GM23338 (cell line): Measurements from ENCODE around the gene SYNPO2. TPM values are rescaled to one million over a fixed set of nuclear protein-coding genes. Genes with fewer than 3 reads are reported as not detected.

Source experiments
- ATAC-seq: fragments of 200-7000 bp; cut with Tn5 transposase; 3 replicates; pipeline ENCODE4 v1.9.1; 2020
- DNase-seq: peaks from one replicate; pipeline ENCODE4 v3.0.0-alpha.2; 2015; ENCODE audit warnings: low spot score
- H2AFZ ChIP-seq: fragments of 200-600 bp; sonication (generic); 2 replicates; pipeline ENCODE4 v1.8.0; 2016; ENCODE audit warnings: antibody characterized with exemption, mild to moderate bottlenecking, moderate library complexity
- H3F3A ChIP-seq: fragments of 200-600 bp; sonication (generic); replicated peaks from 2 replicates; pipeline ENCODE4 v1.8.0; 2017; ENCODE audit warnings: antibody characterized with exemption, mixed run types, low read depth
- H3K27ac ChIP-seq: fragments of 200-600 bp; sonication (generic); 2 replicates; pipeline ENCODE4 v1.6.1; 2016; ENCODE audit warnings: low read depth
- H3K27me3 ChIP-seq: fragments of 200-600 bp; sonication (generic); 2 replicates; pipeline ENCODE4 v1.8.0; 2016; ENCODE audit warnings: mild to moderate bottlenecking, mixed run types, moderate library complexity; ENCODE audit not compliant: insufficient read depth
- H3K36me3 ChIP-seq: fragments of 200-600 bp; sonication (generic); 2 replicates; pipeline ENCODE4 v1.8.0; 2016; ENCODE audit warnings: mild to moderate bottlenecking; ENCODE audit not compliant: insufficient read depth
- H3K4me1 ChIP-seq: fragments of 200-600 bp; sonication (generic); 2 replicates; pipeline ENCODE4 v1.8.0; 2016; ENCODE audit warnings: mild to moderate bottlenecking, moderate library complexity; ENCODE audit not compliant: insufficient read depth
- H3K4me2 ChIP-seq: fragments of 200-600 bp; sonication (generic); 2 replicates; pipeline ENCODE4 v1.7.1; 2017; ENCODE audit warnings: mixed run types
- H3K4me3 ChIP-seq: fragments of 200-600 bp; sonication (generic); 2 replicates; pipeline ENCODE4 v1.6.1; 2016; ENCODE audit warnings: mixed run types
- H3K79me2 ChIP-seq: fragments of 200-600 bp; sonication (generic); replicated peaks from 2 replicates; pipeline ENCODE4 v1.8.0; 2017; ENCODE audit warnings: mild to moderate bottlenecking; ENCODE audit not compliant: insufficient read depth
- H3K9me2 ChIP-seq: fragments of 200-600 bp; sonication (generic); 2 replicates; pipeline ENCODE4 v1.8.0; 2017; ENCODE audit not compliant: insufficient read depth
- H4K20me1 ChIP-seq: fragments of 200-600 bp; sonication (generic); replicated peaks from 2 replicates; pipeline ENCODE4 v1.8.0; 2017; ENCODE audit warnings: mild to moderate bottlenecking; ENCODE audit not compliant: insufficient read depth
- H3K27ac Mint-ChIP-seq: 2 replicates; pipeline ENCODE4 v1.8.0; 2020; ENCODE audit warnings: inconsistent platforms, mild to moderate bottlenecking, moderate library complexity, mixed read lengths
- H3K27me3 Mint-ChIP-seq: 3 replicates; pipeline ENCODE4 v1.8.0; 2022; ENCODE audit warnings: low read depth, mild to moderate bottlenecking, moderate library complexity, mixed read lengths, inconsistent platforms; ENCODE audit not compliant: insufficient read depth, poor library complexity
- H3K36me3 Mint-ChIP-seq: 3 replicates; pipeline ENCODE4 v1.8.0; 2021; ENCODE audit warnings: low read depth, mild to moderate bottlenecking, inconsistent platforms, moderate library complexity, mixed read lengths
- H3K4me1 Mint-ChIP-seq: 3 replicates; pipeline ENCODE4 v1.8.0; 2020; ENCODE audit warnings: mild to moderate bottlenecking, inconsistent platforms, mixed read lengths
- H3K4me3 Mint-ChIP-seq: 3 replicates; pipeline ENCODE4 v1.8.0; 2021; ENCODE audit warnings: moderate library complexity, mild to moderate bottlenecking, inconsistent platforms, mixed read lengths
- H3K9me3 Mint-ChIP-seq: 3 replicates; pipeline ENCODE4 v1.8.0; 2020; ENCODE audit warnings: moderate library complexity, mild to moderate bottlenecking, inconsistent platforms, mixed read lengths
- CTCF ChIP-seq, 2 experiments: fragments of 200-600 bp in 1 of 2; sonication (generic) in 1 of 2; conservative IDR thresholded peaks; 2 replicates each; pipeline versions ENCODE4 v1.5.1 to v1.6.1; 2016 to 2017; ENCODE audit warnings: antibody characterized with exemption in 2 of 2, low read depth in 2 of 2, mild to moderate bottlenecking in 2 of 2, moderate library complexity in 1 of 2
- ETS1 ChIP-seq: IDR thresholded peaks from 2 replicates; pipeline ENCODE4 v1.6.1; 2016; ENCODE audit warnings: antibody characterized with exemption
- EZH2 ChIP-seq: fragments of 200-600 bp; sonication (generic); IDR thresholded peaks from one replicate; pipeline ENCODE4 v1.8.0; 2017; ENCODE audit warnings: antibody characterized with exemption, mild to moderate bottlenecking, low read depth; ENCODE audit not compliant: unreplicated experiment
- JUNB ChIP-seq: IDR thresholded peaks from one replicate; pipeline ENCODE4 v1.6.1; 2016; ENCODE audit warnings: antibody characterized with exemption; ENCODE audit not compliant: unreplicated experiment
- NANOG ChIP-seq: IDR thresholded peaks from 2 replicates; pipeline ENCODE4 v1.6.1; 2016; ENCODE audit warnings: antibody characterized with exemption, borderline replicate concordance
- REST ChIP-seq: IDR thresholded peaks from one replicate; pipeline ENCODE4 v1.6.1; 2018; ENCODE audit warnings: antibody characterized with exemption; ENCODE audit not compliant: unreplicated experiment
- STAT1 ChIP-seq: IDR thresholded peaks from one replicate; pipeline ENCODE4 v1.6.1; 2016; ENCODE audit warnings: antibody characterized with exemption; ENCODE audit not compliant: unreplicated experiment
- ZNF114 ChIP-seq: fragments of 250-450 bp; sonication (Bioruptor Pico); IDR thresholded peaks from 2 replicates; pipeline ENCODE4 v1.5.0; 2020; ENCODE audit warnings: mild to moderate bottlenecking, moderate library complexity
- ZNF331 ChIP-seq: fragments of 250-450 bp; sonication (Bioruptor Pico); IDR thresholded peaks from 2 replicates; pipeline ENCODE4 v1.5.0; 2020; ENCODE audit warnings: low read depth, mild to moderate bottlenecking, moderate library complexity
- polyA plus RNA-seq: library from polyadenylated mRNA; unstranded; fragments of >200 nt; fragmentation: Nextera tagmentation; extraction: Ambion mirVana; gene quantifications from 2 replicates; pipeline ENCODE4 v1.2.1, GENCODE V29; 2016
- total RNA-seq: library from RNA; depleted of rRNA; stranded (reverse); fragments of >200 nt; shearing (Covaris generic); gene quantifications from 2 replicates; pipeline ENCODE4 v1.2.3, GENCODE V29; 2014

The SYNPO2 gene
- total and polyA plus RNA-seq, 2 experiments from 2014 or later: 2.1 to 3.4 TPM

- H3K36me3 ChIP-seq: no peaks in the 10 kb centered on the region
- Mint-ChIP-seq H3K36me3 (no peaks in the 10 kb centered on the region), H3K27ac (no peak overlapping the region), H3K9me3 (no peaks in the 10 kb centered on the region), H3K4me1 (peaks cover 9% of the 10 kb centered on the region), H3K27me3 (peaks cover 2% of the 10 kb centered on the region), H3K4me3 (no peak overlapping the region)
- no peak overlapping the region for H3K4me3 ChIP-seq
- H3K9me2 ChIP-seq: no peaks in the 10 kb centered on the region; the same call in 1 of the 2 replicates
- no peaks in the 10 kb centered on the region for H3K79me2 ChIP-seq
- H3K27ac ChIP-seq: no peak overlapping the region
- H3K4me2 ChIP-seq: no peak overlapping the region
- DNase-seq (no peak), ATAC-seq (no peak)
- H3F3A ChIP-seq: no peaks in the 10 kb centered on the region
- H3K4me1 ChIP-seq: peaks cover 5% of the 10 kb centered on the region
- no peak for TF ChIP-seq ZNF114 (CRISPR knock-in tag)
- no peak for TF ChIP-seq ETS1
- no peak for TF ChIP-seq EZH2
- no peak for TF ChIP-seq NANOG
- no peak for TF ChIP-seq REST
- no peak for TF ChIP-seq STAT1
- TF ChIP-seq CTCF (conservative IDR thresholded peaks at IDR 0.05; ENCODE audit: low read depth in 2 of 2): no peak
- no peak for TF ChIP-seq ZNF331 (CRISPR knock-in tag)
- TF ChIP-seq JUNB: no peak
- H4K20me1 ChIP-seq: no peaks in the 10 kb centered on the region
- no peaks in the 10 kb centered on the region for H3K27me3 ChIP-seq
- H2AFZ ChIP-seq: no peak overlapping the region
These were observed 73.9 kb downstream of the SYNPO2 start for GRCh38 chr4:118962540-118962939.

GRCh38 chr4:118964891-118965411 lies 76.3 kb downstream of the SYNPO2 start:
- ATAC-seq: no peak
- no peak overlapping the region for H2AFZ ChIP-seq
- H3K27me3 Mint-ChIP-seq: no peaks in the 10 kb centered on the region
- TF ChIP-seq ETS1: no peak
- no peak for TF ChIP-seq ZNF114 (CRISPR knock-in tag)
- TF ChIP-seq REST: no peak
- no peak for TF ChIP-seq ZNF331 (CRISPR knock-in tag)
- no peak for TF ChIP-seq JUNB

More at GRCh38 chr4:118964891-118965411, 76.3 kb downstream of the SYNPO2 start:
- Histone ChIP-seq H3K27ac (no peak overlapping the region), H4K20me1 (no peaks in the 10 kb centered on the region), H3K27me3 (no peaks in the 10 kb centered on the region), H3K79me2 (no peaks in the 10 kb centered on the region), H3K4me1 (peaks cover 20% of the 10 kb centered on the region), H3K9me2 (no peaks in the 10 kb centered on the region), H3K36me3 (no peaks in the 10 kb centered on the region), H3K4me3 (no peak overlapping the region), H3K4me2 (no peak overlapping the region), H3F3A (no peaks in the 10 kb centered on the region)
- DNase-seq: no peak
- peaks cover 23% of the 10 kb centered on the region for H3K4me1 Mint-ChIP-seq
- H3K9me3 Mint-ChIP-seq: no peaks in the 10 kb centered on the region
- H3K36me3 Mint-ChIP-seq: no peaks in the 10 kb centered on the region
- no peak overlapping the region for H3K27ac Mint-ChIP-seq
- H3K4me3 Mint-ChIP-seq: no peak overlapping the region
